GM12864 (cell line): ENCODE data around the gene NUMA1.

Source experiments
- DNase-seq: peaks from one replicate; pipeline ENCODE4 v3.0.0-alpha.2; 2011; ENCODE audit warnings: low read depth
- H3K4me3 ChIP-seq: 2 replicates; pipeline ENCODE4 v1.5.1; 2011; ENCODE audit warnings: mild to moderate bottlenecking, low read depth, low read length, control low read depth
- CTCF ChIP-seq: IDR thresholded peaks from 2 replicates; pipeline ENCODE4 v1.5.1; 2011; ENCODE audit warnings: low read depth, mild to moderate bottlenecking, moderate library complexity, low read length, control low read depth, inconsistent platforms; ENCODE audit errors: missing control alignments

Gene NUMA1

GRCh38 chr11:72005347-72006260, 74.7 kb downstream of the NUMA1 start:
- no peak for TF ChIP-seq CTCF
- no peak for DNase-seq
- no peak overlapping the region for H3K4me3 ChIP-seq

GRCh38 chr11:72004515-72005346, 75.6 kb downstream of the NUMA1 start:
- DNase-seq = no peak
- no peak for TF ChIP-seq CTCF
- H3K4me3 ChIP-seq = no peak overlapping the region

GRCh38 chr11:72003776-72004171, 76.6 kb downstream of the NUMA1 start:
- H3K4me3 ChIP-seq = no peak overlapping the region
- TF ChIP-seq CTCF = no peak
- DNase-seq = no peak

- no peak overlapping the region for H3K4me3 ChIP-seq
- no peak for DNase-seq
- no peak for TF ChIP-seq CTCF
Measured at GRCh38 chr11:72002841-72003775, 77.2 kb downstream of the NUMA1 start.

- no peak for DNase-seq
- no peak for TF ChIP-seq CTCF
- H3K4me3 ChIP-seq = no peak overlapping the region
Measured at GRCh38 chr11:72001834-72002591, 78.3 kb downstream of the NUMA1 start.

- H3K4me3 ChIP-seq = no peak overlapping the region
- no peak for DNase-seq
- TF ChIP-seq CTCF = no peak
Measured at GRCh38 chr11:72001285-72001684, 79.1 kb downstream of the NUMA1 start.
